HL-60 (cell line): ENCODE results near the gene LAMP5.

Experiments used
- DNase-seq, 2 experiments: peaks; one replicate each; pipeline ENCODE4 v3.0.0-alpha.2; 2010 to 2020; ENCODE audit warnings: low read depth in 1 of 2, low spot score in 1 of 2
- H3K27ac ChIP-seq: fragments of 250-450 bp; sonication (Bioruptor Pico); replicated peaks from 2 replicates; pipeline ENCODE4 v1.5.1; 2020; ENCODE audit warnings: mild to moderate bottlenecking, moderate library complexity
- H3K27me3 ChIP-seq: fragments of 250-450 bp; sonication (Bioruptor Pico); 2 replicates; pipeline ENCODE4 v1.5.1; 2021; ENCODE audit warnings: mild to moderate bottlenecking, moderate library complexity; ENCODE audit not compliant: insufficient read depth, poor library complexity, severe bottlenecking
- H3K4me3 ChIP-seq: replicated peaks from 2 replicates; pipeline ENCODE4 v1.5.1; 2011; ENCODE audit warnings: mild to moderate bottlenecking, control low read depth, low read length; ENCODE audit not compliant: insufficient read depth
- CTCF ChIP-seq: IDR thresholded peaks from one replicate; pipeline ENCODE4 v1.5.1; 2011; ENCODE audit warnings: low read length, control low read depth, inconsistent platforms; ENCODE audit not compliant: insufficient read depth
- GABPA ChIP-seq: IDR thresholded peaks from 2 replicates; pipeline ENCODE4 v1.6.1; 2012; ENCODE audit warnings: low read depth
- POLR2AphosphoS5 ChIP-seq: IDR thresholded peaks from 2 replicates; pipeline ENCODE4 v1.6.1; 2012; ENCODE audit warnings: low read depth
- REST ChIP-seq: IDR thresholded peaks from 2 replicates; pipeline ENCODE4 v1.6.1; 2012; ENCODE audit warnings: low read depth; ENCODE audit not compliant: insufficient replicate concordance
- SPI1 ChIP-seq: IDR thresholded peaks from 2 replicates; pipeline ENCODE4 v1.6.1; 2012; ENCODE audit warnings: low read depth, mild to moderate bottlenecking, borderline replicate concordance

The LAMP5 gene

GRCh38 chr20:9578594-9578993, 64.2 kb downstream of the LAMP5 start:
- no peaks in the 10 kb centered on the region for H3K27me3 ChIP-seq

More at GRCh38 chr20:9578594-9578993, 64.2 kb downstream of the LAMP5 start:
- Histone ChIP-seq H3K4me3 (no peak overlapping the region), H3K27ac (no peak overlapping the region)
- TF ChIP-seq SPI1, result no peak
- TF ChIP-seq CTCF, result no peak
- TF ChIP-seq GABPA, result no peak
- no peak for TF ChIP-seq REST
- no peak for TF ChIP-seq POLR2AphosphoS5
- DNase-seq, result no peak
